K562 (cell line): ENCODE data around the gene ZFPM1. TPM values are rescaled to one million over a fixed set of nuclear protein-coding genes. Genes with fewer than 3 reads are reported as not detected.

ENCODE experiments used
- BRF1 ChIP-seq: IDR thresholded peaks from 3 replicates; pipeline ENCODE4 v1.6.1; 2011; ENCODE audit warnings: borderline replicate concordance, mild to moderate bottlenecking; ENCODE audit not compliant: insufficient read length; ENCODE audit errors: extremely low read depth
- CREB1 ChIP-seq, 2 experiments: sonication (generic) in 1 of 2; formaldehyde crosslinking in 1 of 2; IDR thresholded peaks; 2 replicates each; pipeline versions ENCODE4 v1.6.1 to v1.8.0; 2012 to 2022; ENCODE audit warnings: inconsistent platforms in 1 of 2, mild to moderate bottlenecking in 1 of 2, missing genetic modification reagents in 1 of 2, moderate library complexity in 1 of 2
- ETV6 ChIP-seq, 3 experiments: fragments of 150-350 bp in 1 of 3; sonication (generic) in 1 of 3; formaldehyde crosslinking in 1 of 3; IDR thresholded peaks; 2 replicates each; pipeline versions ENCODE4 v1.6.1 to v1.8.0; 2014 to 2022; ENCODE audit warnings: borderline replicate concordance in 2 of 3, low read depth in 2 of 3, antibody characterized with exemption in 1 of 3, low read length in 1 of 3, mild to moderate bottlenecking in 1 of 3, missing genetic modification reagents in 1 of 3
- HNRNPLL ChIP-seq: fragments of 200-400 bp; formaldehyde crosslinking; IDR thresholded peaks from 2 replicates; pipeline ENCODE4 v1.6.1; 2017; ENCODE audit warnings: low read length, low read depth, mild to moderate bottlenecking; ENCODE audit not compliant: poor library complexity, severe bottlenecking
- JUND ChIP-seq, 2 experiments: IDR thresholded peaks; 2 replicates in 1 of 2; 3 replicates in 1 of 2; pipeline ENCODE4 v1.6.1; 2011; ENCODE audit warnings: borderline replicate concordance in 2 of 2, low read depth in 2 of 2, low read length in 2 of 2, improper control_type of control experiment in 1 of 2, missing biosample characterization in 1 of 2, missing genetic modification characterization in 1 of 2, missing genetic modification reagents in 1 of 2
- LEF1 ChIP-seq: fragments of 450-650 bp; IDR thresholded peaks from 2 replicates; pipeline ENCODE4 v1.6.1; 2016; ENCODE audit warnings: mild to moderate bottlenecking
- RBM14 ChIP-seq: fragments of 200-400 bp; formaldehyde crosslinking; IDR thresholded peaks from 2 replicates; pipeline ENCODE4 v1.6.1; 2018; ENCODE audit warnings: low read depth, mild to moderate bottlenecking, low read length, moderate library complexity, borderline replicate concordance; ENCODE audit not compliant: insufficient read depth
- RBM25 ChIP-seq: fragments of 200-400 bp; formaldehyde crosslinking; IDR thresholded peaks from 2 replicates; pipeline ENCODE4 v1.6.1; 2018; ENCODE audit warnings: low read length, low read depth, moderate library complexity; ENCODE audit not compliant: severe bottlenecking
- RREB1 ChIP-seq: fragments of 250-450 bp; sonication (Bioruptor Pico); IDR thresholded peaks from 2 replicates; pipeline ENCODE4 v1.4.0; 2020
- TEAD1 ChIP-seq, 2 experiments: fragments of 450-650 bp in 1 of 2; sonication (generic) in 1 of 2; formaldehyde crosslinking; IDR thresholded peaks; 2 replicates each; pipeline versions ENCODE4 v1.4.0 to v1.8.0; 2020 to 2022; ENCODE audit warnings: mild to moderate bottlenecking in 2 of 2, missing genetic modification reagents in 1 of 2
- TFE3 ChIP-seq: fragments of 450-650 bp; formaldehyde crosslinking; IDR thresholded peaks from 2 replicates; pipeline ENCODE4 v1.4.0; 2020; ENCODE audit warnings: mild to moderate bottlenecking, mixed read lengths
- THRB ChIP-seq: fragments of 450-650 bp; formaldehyde crosslinking; conservative IDR thresholded peaks from 2 replicates; pipeline ENCODE4 v1.4.0; 2022; ENCODE audit warnings: mild to moderate bottlenecking, missing genetic modification characterization
- XRCC3 ChIP-seq: fragments of 450-650 bp; IDR thresholded peaks from 2 replicates; pipeline ENCODE4 v1.6.1; 2017; ENCODE audit warnings: mild to moderate bottlenecking, moderate library complexity
- ZNF143 ChIP-seq: sonication (generic); formaldehyde crosslinking; IDR thresholded peaks from 2 replicates; pipeline ENCODE4 v1.9.0; 2022; ENCODE audit warnings: mild to moderate bottlenecking, missing genetic modification reagents
- ZNF232 ChIP-seq: sonication (generic); formaldehyde crosslinking; IDR thresholded peaks from 2 replicates; pipeline ENCODE4 v1.8.0; 2022; ENCODE audit warnings: mild to moderate bottlenecking, missing genetic modification reagents
- ZNF347 ChIP-seq: fragments of 450-650 bp; formaldehyde crosslinking; IDR thresholded peaks from 2 replicates; pipeline ENCODE4 v1.4.0; 2020; ENCODE audit warnings: low read depth, mild to moderate bottlenecking, moderate library complexity
- polyA plus RNA-seq, 8 experiments: library from polyadenylated mRNA; depleted of rRNA in 4 of 8; stranded (reverse) in 5 of 8; unstranded in 3 of 8; fragments of >200 nt; fragmentation: Nextera tagmentation in 2 of 8; fragmentation: Illumina TruSeq in 1 of 8; extraction: Ambion mirVana in 2 of 8; extraction: Trizol in 1 of 8; gene quantifications; 2 replicates each; pipeline versions ENCODE4 v1.2.1 to v1.2.3, GENCODE V29; 2011 to 2014; ENCODE audit warnings: inconsistent platforms in 1 of 8, missing spikeins in 1 of 8
- total RNA-seq, 7 experiments: library from RNA; depleted of rRNA in 6 of 7; stranded (reverse); fragments of >200 nt in 6 of 7; fragmentation: Illumina TruSeq in 2 of 7; extraction: Trizol in 2 of 7; gene quantifications; 2 replicates each; pipeline versions ENCODE4 v1.2.1 to v1.2.3, GENCODE V29; 2011 to 2021; ENCODE audit warnings: low replicate concordance in 1 of 7

Gene ZFPM1
- total and polyA plus RNA-seq, 9 of the 15 experiments (the other 6 are each of a cell fraction or from before 2014, with no cell fraction given) = 0.03 to 35.9 (median 1.4) TPM

GRCh38 chr16:88473666-88474534, 20.8 kb downstream of the ZFPM1 start (continued):
- TF ChIP-seq JUND (IDR thresholded peaks at IDR 0.05; ENCODE audit: borderline replicate concordance, low read depth, low read length) = peak; percentile 75
- TF ChIP-seq JUND (tag; IDR thresholded peaks at IDR 0.05; ENCODE audit: borderline replicate concordance, low read depth, low read length) = no peak; the same call in 2 of the 3 replicates
- TF ChIP-seq TEAD1 (CRISPR knock-in tag; IDR thresholded peaks at IDR 0.05) = no peak
- no peak for TF ChIP-seq LEF1
- no peak for TF ChIP-seq ZNF347 (CRISPR knock-in tag)
- no peak for TF ChIP-seq ZNF143 (CRISPR knock-in tag)
- no peak for TF ChIP-seq ZNF232 (CRISPR knock-in tag)
- TF ChIP-seq HNRNPLL = peak; percentile 66
- no peak for TF ChIP-seq RBM14
- TF ChIP-seq RREB1 (CRISPR knock-in tag) = no peak
- TF ChIP-seq XRCC3 = no peak
- TF ChIP-seq BRF1 = no peak
- TF ChIP-seq THRB (CRISPR knock-in tag) = no peak
- TF ChIP-seq CREB1 (IDR thresholded peaks at IDR 0.05) = no peak
- no peak for TF ChIP-seq CREB1 (CRISPR knock-in tag; IDR thresholded peaks at IDR 0.05)
- TF ChIP-seq ETV6 (IDR thresholded peaks at IDR 0.05; ENCODE audit: borderline replicate concordance in 1 of 2, low read depth in 2 of 2, low read length in 1 of 2) = no peak; a peak in 1 of 4 replicates
- TF ChIP-seq ETV6 (CRISPR knock-in tag; IDR thresholded peaks at IDR 0.05; ENCODE audit: borderline replicate concordance) = no peak
- TF ChIP-seq TFE3 (CRISPR knock-in tag) = no peak
- TF ChIP-seq RBM25 = no peak
